Lower lobe of right lung (tissue), 2 donors: Measurements from ENCODE around the gene GALNT9. TPM values are rescaled to one million over a fixed set of nuclear protein-coding genes. Genes with fewer than 3 reads are reported as not detected.

Experiments used
- ATAC-seq, 2 donors: fragments of 200-7000 bp; cut with Tn5 transposase; one replicate each; pipeline ENCODE4 v1.9.1; 2020 to 2022; ENCODE audit warnings: mild to moderate bottlenecking in 2 of 2, moderate library complexity in 2 of 2
- DNase-seq: peaks from one replicate; pipeline ENCODE4 v3.0.0-alpha.2; 2020
- H3K27ac ChIP-seq: fragments of 200-600 bp; one replicate; pipeline ENCODE4 v1.8.0; 2022
- H3K27me3 ChIP-seq: fragments of 200-600 bp; one replicate; pipeline ENCODE4 v1.8.0; 2022; ENCODE audit warnings: low read depth
- H3K36me3 ChIP-seq: fragments of 200-600 bp; one replicate; pipeline ENCODE4 v1.8.0; 2022; ENCODE audit warnings: mild to moderate bottlenecking
- H3K4me1 ChIP-seq: fragments of 200-600 bp; one replicate; pipeline ENCODE4 v1.8.0; 2022
- H3K4me3 ChIP-seq: fragments of 200-600 bp; one replicate; pipeline ENCODE4 v1.8.0; 2022; ENCODE audit warnings: mild to moderate bottlenecking
- H3K9me3 ChIP-seq: fragments of 200-600 bp; one replicate; pipeline ENCODE4 v1.8.0; 2022
- CTCF ChIP-seq: fragments of 200-600 bp; IDR thresholded peaks from one replicate; pipeline ENCODE4 v1.8.0; 2022; ENCODE audit warnings: antibody characterized with exemption, mild to moderate bottlenecking
- intact Hi-C: fragments of 100-400 bp; cut with DNase I; formaldehyde crosslinking; loops from one replicate; pipeline ENCODE4 v1.11.0; 2022
- total RNA-seq: library from RNA; stranded (reverse); fragmentation: NEBNext Ultra II Directional; extraction: Animal tissue kit (Norgen Biotek cat#: 25700); gene quantifications from one replicate; pipeline ENCODE4 v1.2.1, GENCODE V29; 2021
- donor health status: DM: no; HTN: yes; CAD: no; lungs with severe emphysema.

Gene GALNT9
- total RNA-seq, 1 donor from 2014 or later: not detected

GRCh38 chr12:132328282-132329029, 933 bp downstream of the GALNT9 start:
- Histone ChIP-seq H3K27me3 (peaks cover 78% of the 10 kb centered on the region), H3K9me3 (no peaks in the 10 kb centered on the region), H3K36me3 (no peaks in the 10 kb centered on the region), H3K4me1 (peaks cover 7% of the 10 kb centered on the region), H3K4me3 (no peak overlapping the region), H3K27ac (no peak overlapping the region)
- ATAC-seq: no peak
- TF ChIP-seq CTCF: no peak
- no peak for DNase-seq
- intact Hi-C loops: no loop called here

- peaks cover 78% of the 10 kb centered on the region for H3K27me3 ChIP-seq
- intact Hi-C loops: no loop called here
- DNase-seq: peak; percentile 53
- H3K9me3 ChIP-seq: no peaks in the 10 kb centered on the region
- no peak overlapping the region for H3K27ac ChIP-seq
- no peaks in the 10 kb centered on the region for H3K36me3 ChIP-seq
- H3K4me3 ChIP-seq: no peak overlapping the region
- no peak for TF ChIP-seq CTCF
- peak; percentile 75 to 83 for ATAC-seq
- peaks cover 7% of the 10 kb centered on the region for H3K4me1 ChIP-seq
These were observed 1.8 kb downstream of the GALNT9 start for GRCh38 chr12:132327336-132328171.

GRCh38 chr12:132326646-132327045, 2.7 kb downstream of the GALNT9 start:
- Histone ChIP-seq H3K4me3 (no peak overlapping the region), H3K9me3 (no peaks in the 10 kb centered on the region), H3K27me3 (peaks cover 73% of the 10 kb centered on the region), H3K36me3 (no peaks in the 10 kb centered on the region), H3K27ac (no peak overlapping the region), H3K4me1 (peaks cover 7% of the 10 kb centered on the region)
- intact Hi-C loops: no loop called here
- ATAC-seq (no peak), DNase-seq (no peak)
- TF ChIP-seq CTCF: no peak

- no peak for TF ChIP-seq CTCF
- no peak for ATAC-seq
- H3K4me1 ChIP-seq: peaks cover 7% of the 10 kb centered on the region
- intact Hi-C loops: no loop called here
- H3K27me3 ChIP-seq: peaks cover 67% of the 10 kb centered on the region
- no peaks in the 10 kb centered on the region for H3K36me3 ChIP-seq
- no peaks in the 10 kb centered on the region for H3K9me3 ChIP-seq
- no peak overlapping the region for H3K4me3 ChIP-seq
- no peak overlapping the region for H3K27ac ChIP-seq
- DNase-seq: no peak
These were observed 3.7 kb downstream of the GALNT9 start for GRCh38 chr12:132325733-132326130.

GRCh38 chr12:132324841-132325732, 4.3 kb downstream of the GALNT9 start:
- no peaks in the 10 kb centered on the region for H3K36me3 ChIP-seq
- no peaks in the 10 kb centered on the region for H3K9me3 ChIP-seq
- H3K4me3 ChIP-seq: no peak overlapping the region
- intact Hi-C loops: no loop called here
- DNase-seq: no peak
- no peak for ATAC-seq
- H3K27ac ChIP-seq: no peak overlapping the region
- peaks cover 63% of the 10 kb centered on the region for H3K27me3 ChIP-seq
- peaks cover 7% of the 10 kb centered on the region for H3K4me1 ChIP-seq
- no peak for TF ChIP-seq CTCF
